HEK293 (cell line): ENCODE data around the gene SLC28A1.

Experiments used
- GFI1B ChIP-seq: fragments of 450-650 bp; formaldehyde crosslinking; IDR thresholded peaks from 2 replicates; pipeline ENCODE4 v1.5.1; 2016; ENCODE audit warnings: missing biosample characterization, missing genetic modification characterization
- KLF16 ChIP-seq: fragments of 450-650 bp; formaldehyde crosslinking; IDR thresholded peaks from 2 replicates; pipeline ENCODE4 v1.5.1; 2017; ENCODE audit warnings: missing biosample characterization, missing genetic modification characterization
- KLF17 ChIP-seq: fragments of 450-650 bp; formaldehyde crosslinking; IDR thresholded peaks from 2 replicates; pipeline ENCODE4 v1.5.1; 2016; ENCODE audit warnings: missing biosample characterization, missing genetic modification characterization
- MYNN ChIP-seq: fragments of 450-650 bp; formaldehyde crosslinking; IDR thresholded peaks from 2 replicates; pipeline ENCODE4 v1.5.1; 2016; ENCODE audit warnings: missing biosample characterization, missing genetic modification characterization, borderline replicate concordance
- TRIM28 ChIP-seq: IDR thresholded peaks from 2 replicates; pipeline ENCODE4 v1.6.1; 2011; ENCODE audit warnings: low read length, control low read depth, borderline replicate concordance
- ZBTB1 ChIP-seq: fragments of 450-650 bp; formaldehyde crosslinking; IDR thresholded peaks from 2 replicates; pipeline ENCODE4 v1.5.1; 2016; ENCODE audit warnings: missing biosample characterization, missing genetic modification characterization
- ZBTB10 ChIP-seq: fragments of 450-650 bp; formaldehyde crosslinking; IDR thresholded peaks from 2 replicates; pipeline ENCODE4 v1.5.1; 2016; ENCODE audit warnings: missing biosample characterization, missing genetic modification characterization
- ZBTB7A ChIP-seq: fragments of 450-650 bp; formaldehyde crosslinking; IDR thresholded peaks from 2 replicates; pipeline ENCODE4 v1.5.1; 2016; ENCODE audit warnings: low read depth, missing biosample characterization, missing genetic modification characterization
- ZBTB8A ChIP-seq: fragments of 450-650 bp; formaldehyde crosslinking; IDR thresholded peaks from 2 replicates; pipeline ENCODE4 v1.5.1; 2016; ENCODE audit warnings: missing biosample characterization, missing genetic modification characterization
- ZEB2 ChIP-seq: fragments of 450-650 bp; formaldehyde crosslinking; IDR thresholded peaks from 2 replicates; pipeline ENCODE4 v1.5.1; 2016; ENCODE audit warnings: missing biosample characterization, missing genetic modification characterization
- ZFP37 ChIP-seq: fragments of 450-650 bp; formaldehyde crosslinking; IDR thresholded peaks from 2 replicates; pipeline ENCODE4 v1.5.1; 2016; ENCODE audit warnings: missing biosample characterization, missing genetic modification characterization
- ZNF112 ChIP-seq: fragments of 450-650 bp; formaldehyde crosslinking; IDR thresholded peaks from 2 replicates; pipeline ENCODE4 v1.5.0; 2017; ENCODE audit warnings: missing biosample characterization, missing genetic modification characterization
- ZNF18 ChIP-seq: fragments of 450-650 bp; formaldehyde crosslinking; IDR thresholded peaks from 2 replicates; pipeline ENCODE4 v1.5.1; 2016; ENCODE audit warnings: missing biosample characterization, missing genetic modification characterization
- ZNF292 ChIP-seq: fragments of 450-650 bp; formaldehyde crosslinking; IDR thresholded peaks from 2 replicates; pipeline ENCODE4 v1.5.1; 2016; ENCODE audit warnings: low read depth, missing biosample characterization, missing genetic modification characterization, borderline replicate concordance
- ZNF354C ChIP-seq: fragments of 450-650 bp; formaldehyde crosslinking; IDR thresholded peaks from 2 replicates; pipeline ENCODE4 v1.5.1; 2016; ENCODE audit warnings: missing biosample characterization, missing genetic modification characterization, low read depth, borderline replicate concordance
- ZNF362 ChIP-seq: fragments of 450-650 bp; formaldehyde crosslinking; IDR thresholded peaks from 2 replicates; pipeline ENCODE4 v1.5.1; 2016; ENCODE audit warnings: missing biosample characterization, missing genetic modification characterization
- ZNF37A ChIP-seq: fragments of 450-650 bp; IDR thresholded peaks from 2 replicates; pipeline ENCODE4 v1.5.1; 2018; ENCODE audit warnings: missing biosample characterization, missing genetic modification characterization
- ZNF394 ChIP-seq: fragments of 450-650 bp; formaldehyde crosslinking; IDR thresholded peaks from 2 replicates; pipeline ENCODE4 v1.5.1; 2016; ENCODE audit warnings: missing biosample characterization, missing genetic modification characterization, mild to moderate bottlenecking, moderate library complexity, borderline replicate concordance
- ZNF398 ChIP-seq: fragments of 450-650 bp; formaldehyde crosslinking; IDR thresholded peaks from 2 replicates; pipeline ENCODE4 v1.5.1; 2017; ENCODE audit warnings: missing biosample characterization, missing genetic modification characterization
- ZNF488 ChIP-seq: fragments of 450-650 bp; formaldehyde crosslinking; IDR thresholded peaks from 2 replicates; pipeline ENCODE4 v1.5.1; 2016; ENCODE audit warnings: missing biosample characterization, missing genetic modification characterization
- ZNF514 ChIP-seq: fragments of 450-650 bp; formaldehyde crosslinking; IDR thresholded peaks from 2 replicates; pipeline ENCODE4 v1.5.1; 2016; ENCODE audit warnings: missing biosample characterization, missing genetic modification characterization
- ZNF549 ChIP-seq: fragments of 450-650 bp; IDR thresholded peaks from 2 replicates; pipeline ENCODE4 v1.5.1; 2018; ENCODE audit warnings: missing biosample characterization, missing genetic modification characterization, mild to moderate bottlenecking, inconsistent platforms, moderate library complexity
- ZNF571 ChIP-seq: fragments of 450-650 bp; formaldehyde crosslinking; IDR thresholded peaks from 2 replicates; pipeline ENCODE4 v1.5.0; 2017; ENCODE audit warnings: missing biosample characterization, missing genetic modification characterization
- ZNF629 ChIP-seq: fragments of 450-650 bp; formaldehyde crosslinking; IDR thresholded peaks from 2 replicates; pipeline ENCODE4 v1.5.1; 2017; ENCODE audit warnings: missing biosample characterization, missing genetic modification characterization
- ZNF658 ChIP-seq: fragments of 450-650 bp; formaldehyde crosslinking; IDR thresholded peaks from 2 replicates; pipeline ENCODE4; 2016; ENCODE audit warnings: missing biosample characterization, missing genetic modification characterization
- ZXDB ChIP-seq: fragments of 450-650 bp; formaldehyde crosslinking; IDR thresholded peaks from 2 replicates; pipeline ENCODE4 v1.5.1; 2016; ENCODE audit warnings: missing biosample characterization, missing genetic modification characterization
- TF ChIP-seq, protein P1 (sequence below): fragments of 450-650 bp; formaldehyde crosslinking; conservative IDR thresholded peaks from 2 replicates; pipeline ENCODE4 v1.5.1; 2016; ENCODE audit warnings: low read depth, missing biosample characterization, missing genetic modification characterization

SLC28A1 gene

GRCh38 chr15:84929795-84930603, 45.5 kb downstream of the SLC28A1 start (continued):
- TF ChIP-seq ZNF362 (no peak), ZNF571 (tag by site-specific recombination) (no peak), MYNN (tag by site-specific recombination) (no peak), ZNF514 (no peak), TRIM28 (no peak), KLF16 (tag by site-specific recombination) (no peak), ZBTB1 (tag by site-specific recombination) (no peak), ZNF354C (tag by site-specific recombination) (no peak), ZNF394 (tag by site-specific recombination) (peak; percentile 30; the same call in 1 of the 2 replicates), ZNF488 (tag by site-specific recombination) (no peak), ZNF398 (tag by site-specific recombination) (no peak), KLF17 (tag by site-specific recombination) (peak; percentile 75; the same call in 1 of the 2 replicates), GFI1B (tag by site-specific recombination) (no peak), ZNF629 (tag by site-specific recombination) (no peak), ZBTB8A (tag by site-specific recombination) (0 out of 2 replicates have a peak, but pooled peaks have one; percentile 12), ZNF18 (tag by site-specific recombination) (no peak), ZXDB (tag by site-specific recombination) (no peak), ZFP37 (tag by site-specific recombination) (no peak), ZNF658 (tag by site-specific recombination) (no peak), ZBTB10 (tag by site-specific recombination) (no peak), ZNF37A (tag by site-specific recombination) (no peak), ZNF112 (tag by site-specific recombination) (no peak), ZBTB7A (tag by site-specific recombination) (no peak), ZNF549 (tag by site-specific recombination) (no peak), ZEB2 (tag by site-specific recombination) (no peak), ZNF292 (tag by site-specific recombination) (no peak)
- TF ChIP-seq, protein P1, sequence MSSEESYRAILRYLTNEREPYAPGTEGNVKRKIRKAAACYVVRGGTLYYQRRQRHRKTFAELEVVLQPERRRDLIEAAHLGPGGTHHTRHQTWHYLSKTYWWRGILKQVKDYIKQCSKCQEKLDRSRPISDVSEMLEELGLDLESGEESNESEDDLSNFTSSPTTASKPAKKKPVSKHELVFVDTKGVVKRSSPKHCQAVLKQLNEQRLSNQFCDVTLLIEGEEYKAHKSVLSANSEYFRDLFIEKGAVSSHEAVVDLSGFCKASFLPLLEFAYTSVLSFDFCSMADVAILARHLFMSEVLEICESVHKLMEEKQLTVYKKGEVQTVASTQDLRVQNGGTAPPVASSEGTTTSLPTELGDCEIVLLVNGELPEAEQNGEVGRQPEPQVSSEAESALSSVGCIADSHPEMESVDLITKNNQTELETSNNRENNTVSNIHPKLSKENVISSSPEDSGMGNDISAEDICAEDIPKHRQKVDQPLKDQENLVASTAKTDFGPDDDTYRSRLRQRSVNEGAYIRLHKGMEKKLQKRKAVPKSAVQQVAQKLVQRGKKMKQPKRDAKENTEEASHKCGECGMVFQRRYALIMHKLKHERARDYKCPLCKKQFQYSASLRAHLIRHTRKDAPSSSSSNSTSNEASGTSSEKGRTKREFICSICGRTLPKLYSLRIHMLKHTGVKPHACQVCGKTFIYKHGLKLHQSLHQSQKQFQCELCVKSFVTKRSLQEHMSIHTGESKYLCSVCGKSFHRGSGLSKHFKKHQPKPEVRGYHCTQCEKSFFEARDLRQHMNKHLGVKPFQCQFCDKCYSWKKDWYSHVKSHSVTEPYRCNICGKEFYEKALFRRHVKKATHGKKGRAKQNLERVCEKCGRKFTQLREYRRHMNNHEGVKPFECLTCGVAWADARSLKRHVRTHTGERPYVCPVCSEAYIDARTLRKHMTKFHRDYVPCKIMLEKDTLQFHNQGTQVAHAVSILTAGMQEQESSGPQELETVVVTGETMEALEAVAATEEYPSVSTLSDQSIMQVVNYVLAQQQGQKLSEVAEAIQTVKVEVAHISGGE (tag by site-specific recombination) = no peak
